NCI-H1092 (cell line): ENCODE data around the gene PHLPP1.

Source experiments
- DNase-seq: peaks from one replicate; lab custom pipeline; 2025; lab: John Stamatoyannopoulos, UW

The PHLPP1 gene

GRCh38 chr18:63005306-63005705, 290.0 kb downstream of the PHLPP1 start:
- no peak for DNase-seq

GRCh38 chr18:63007231-63007630, 291.9 kb downstream of the PHLPP1 start:
- no peak for DNase-seq

DNA sequence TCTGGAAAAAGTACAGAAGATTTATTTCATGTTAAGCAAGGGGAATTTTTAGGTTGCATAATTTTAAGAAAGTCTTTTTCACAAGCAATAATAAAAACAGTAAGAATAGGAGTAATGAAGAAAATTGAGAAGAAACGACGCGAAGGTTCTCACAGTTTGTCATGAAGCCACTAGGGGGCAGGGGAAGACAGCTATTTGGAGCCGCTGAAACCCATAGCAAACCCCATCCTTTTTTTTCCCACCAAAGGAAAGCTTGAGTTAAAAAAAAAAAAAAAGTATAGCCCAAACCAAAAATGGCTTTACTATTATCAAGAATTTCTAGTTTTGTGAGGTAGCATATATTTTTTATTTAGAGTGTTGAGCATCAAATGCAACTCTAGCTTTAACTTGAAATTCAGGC, 300.9 kb downstream of the PHLPP1 start:
- DNase-seq, result peak; percentile 42

DNA sequence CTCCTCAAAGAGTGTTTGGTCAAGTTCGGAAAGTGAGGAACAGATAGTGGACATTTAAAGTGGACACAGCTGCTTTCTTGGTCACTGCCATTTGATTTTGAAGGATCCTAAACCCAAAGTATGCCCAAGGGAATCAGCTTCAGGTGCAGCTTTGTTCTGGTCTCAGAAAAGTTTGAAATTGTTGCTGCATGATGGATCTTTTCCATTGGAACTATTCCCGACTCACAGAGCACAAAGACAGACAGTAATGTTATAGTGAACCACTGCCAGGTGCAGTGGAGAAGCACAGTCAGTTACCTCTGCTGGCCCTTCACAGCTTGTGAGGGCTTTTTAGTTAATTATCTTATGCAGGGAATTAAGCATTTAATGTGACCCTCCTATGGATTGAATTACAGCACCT, 301.7 kb downstream of the PHLPP1 start:
- no peak for DNase-seq

- no peak for DNase-seq
Observed at GRCh38 chr18:63017977-63018376, 302.6 kb downstream of the PHLPP1 start.

DNA sequence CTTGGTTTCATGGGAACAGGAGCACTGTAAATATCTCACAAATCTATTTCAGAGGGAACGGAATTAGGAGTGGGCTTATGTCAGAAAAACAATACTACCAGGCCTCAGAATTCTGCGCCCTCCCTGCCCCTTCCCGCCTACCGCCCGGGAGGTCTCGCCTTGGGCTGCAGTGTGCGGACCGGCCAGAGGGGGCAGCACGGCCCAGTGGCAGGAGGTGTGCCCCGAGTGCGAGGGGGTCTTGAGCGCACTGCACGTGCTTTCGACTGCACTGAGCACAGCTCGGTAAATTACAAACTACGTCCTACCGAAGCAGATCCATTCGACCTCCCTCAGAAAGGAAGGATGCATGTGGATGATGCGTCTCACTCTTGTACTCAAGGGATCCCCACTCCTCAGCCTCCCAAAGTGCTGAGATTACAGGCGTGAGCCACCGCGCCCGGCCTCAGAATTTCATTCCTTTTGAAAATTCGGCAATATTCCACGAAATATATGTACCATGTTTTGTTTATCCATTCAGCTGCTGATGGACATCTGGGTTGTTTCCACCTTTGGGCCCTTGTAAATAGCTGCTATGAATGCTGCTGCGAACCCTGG, 307.2 kb downstream of the PHLPP1 start:
- DNase-seq, result no peak

DNA sequence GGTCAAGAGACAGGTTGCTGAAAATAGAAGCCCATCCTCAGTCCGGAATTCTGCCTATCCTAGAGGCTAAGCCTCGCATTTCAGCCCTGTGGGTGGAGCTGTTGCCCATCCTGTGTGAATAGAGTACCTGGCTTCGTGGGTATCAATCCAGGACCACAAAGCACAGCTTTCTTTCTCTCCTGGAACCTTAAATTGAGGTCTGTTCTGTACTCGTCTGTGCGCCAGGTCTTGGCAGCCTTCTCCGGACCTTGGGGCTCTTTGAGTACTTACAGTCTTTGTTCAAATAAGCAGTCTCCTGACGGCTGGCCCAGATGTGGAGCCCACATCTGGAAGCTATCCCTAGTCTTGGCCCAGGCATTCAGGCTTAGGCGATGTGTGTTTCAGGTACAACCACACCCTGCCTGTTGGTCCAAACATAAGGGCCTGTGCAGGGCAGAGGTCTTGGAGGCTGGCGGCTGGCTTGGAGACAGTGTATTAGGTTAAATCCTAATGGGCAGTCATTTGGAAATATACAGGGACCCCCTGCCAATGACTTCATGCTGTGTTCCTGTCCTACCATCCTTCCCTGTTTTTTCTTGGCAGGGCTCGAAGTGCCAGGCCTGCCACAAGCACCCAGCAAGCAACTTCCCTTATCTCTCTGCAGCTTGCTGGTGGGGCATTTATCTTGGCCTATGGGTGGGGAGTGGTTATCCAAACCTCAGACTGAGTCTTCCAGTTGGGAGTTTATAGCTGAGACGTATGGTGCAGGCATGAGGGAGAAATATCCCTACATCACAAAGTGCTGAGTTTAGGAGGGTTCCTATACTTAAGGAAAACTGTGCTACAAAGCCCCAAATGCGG, 310.1 kb downstream of the PHLPP1 start:
- DNase-seq, result peak; percentile 71

- no peak for DNase-seq
Observed at GRCh38 chr18:63028380-63028779, 313.0 kb downstream of the PHLPP1 start.
